Body of pancreas (tissue), 4 donors: ENCODE results near the gene ARRDC2.

Experiments
- CTCF ChIP-seq, 7 experiments: fragments of 450-650 bp in 4 of 7; fragments of 200-600 bp in 3 of 7; sonication (generic) in 3 of 7; IDR thresholded peaks; one replicate each; pipeline ENCODE4 v1.5.1; 2016 to 2019; ENCODE audit warnings: antibody characterized with exemption in 7 of 7
- POLR2A ChIP-seq, 3 donors: fragments of 450-650 bp; IDR thresholded peaks; one replicate each; pipeline ENCODE4 v1.6.1; 2016; ENCODE audit warnings: antibody characterized with exemption in 3 of 3, mild to moderate bottlenecking in 2 of 3

DNA sequence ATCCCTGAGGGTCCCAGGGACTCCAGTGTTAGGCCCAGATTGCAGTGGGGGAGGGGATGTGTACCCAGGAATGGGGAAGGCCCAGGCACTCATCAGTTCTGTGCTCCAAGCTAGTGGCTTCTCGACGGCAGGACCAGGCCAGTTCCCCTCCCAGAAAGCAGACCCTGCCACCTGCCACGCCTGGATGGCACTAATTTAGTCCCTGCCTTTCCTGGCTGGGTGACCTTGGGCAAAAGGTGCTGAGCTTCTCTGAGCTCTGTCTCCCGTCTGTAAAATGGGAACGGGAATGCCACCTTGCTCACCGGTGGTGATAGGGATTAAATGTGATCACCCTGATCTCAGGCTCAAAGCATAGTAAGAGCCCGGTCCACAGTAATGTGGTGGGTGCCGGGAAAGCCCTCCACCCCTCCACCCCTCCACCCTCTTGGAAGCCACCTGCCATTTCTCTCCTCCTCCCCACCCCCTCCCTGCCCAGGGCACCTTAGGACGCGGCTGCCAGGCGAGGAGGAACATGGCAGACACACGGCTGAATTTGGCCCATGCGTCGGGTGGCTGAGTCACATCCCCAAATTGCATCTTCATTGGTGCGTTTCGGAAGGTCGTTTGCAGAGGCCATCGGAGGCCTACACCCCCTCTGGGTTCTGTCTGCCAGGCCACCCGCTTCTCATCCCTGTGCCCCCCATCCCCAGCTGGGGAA lies 38.7 kb upstream of the ARRDC2 start:
- TF ChIP-seq POLR2A (IDR thresholded peaks at IDR 0.05), result no peak
- no peak for TF ChIP-seq CTCF (IDR thresholded peaks at IDR 0.05)
